H1 (cell line): Measurements from ENCODE around the gene NFASC. TPM values are rescaled to one million over a fixed set of nuclear protein-coding genes. Genes with fewer than 3 reads are reported as not detected.

Experiments used
- ASH2L ChIP-seq: fragments of 200-600, 300-600 bp; sonication (generic); IDR thresholded peaks from one replicate; pipeline ENCODE4 v1.7.1; 2017; ENCODE audit warnings: low read length
- ATF3 ChIP-seq: IDR thresholded peaks from 2 replicates; pipeline ENCODE4 v1.6.1; 2011; ENCODE audit warnings: low read depth, mild to moderate bottlenecking, low read length; ENCODE audit not compliant: insufficient read depth
- BACH1 ChIP-seq: IDR thresholded peaks from 2 replicates; pipeline ENCODE4 v1.6.1; 2012; ENCODE audit warnings: low read length, improper control_type of control experiment
- CBX8 ChIP-seq: fragments of 300-800, 300-1000 bp; sonication (generic); IDR thresholded peaks from 2 replicates; pipeline ENCODE4 v1.7.1; 2016; ENCODE audit warnings: low read depth, low read length, borderline replicate concordance
- CHD1 ChIP-seq: IDR thresholded peaks from 2 replicates; pipeline ENCODE4 v1.6.1; 2012; ENCODE audit warnings: low read depth, low read length, improper control_type of control experiment
- GABPA ChIP-seq: IDR thresholded peaks from 2 replicates; pipeline ENCODE4 v1.6.1; 2011; ENCODE audit warnings: mild to moderate bottlenecking, low read length, moderate library complexity, borderline replicate concordance; ENCODE audit not compliant: insufficient read depth
- JUN ChIP-seq: IDR thresholded peaks from 2 replicates; pipeline ENCODE4 v1.6.1; 2011; ENCODE audit warnings: low read depth, mild to moderate bottlenecking, improper control_type of control experiment, low read length
- KDM1A ChIP-seq: fragments of 200-600, 300-600 bp; sonication (generic); IDR thresholded peaks from 2 replicates; pipeline ENCODE4 v1.7.1; 2016; ENCODE audit warnings: mild to moderate bottlenecking, low read length, borderline replicate concordance
- KDM5A ChIP-seq: fragments of 200-600 bp; IDR thresholded peaks from 2 replicates; pipeline ENCODE4 v1.7.1; 2012; ENCODE audit warnings: mild to moderate bottlenecking, low read length, inconsistent platforms, mixed read lengths
- MAFK ChIP-seq: IDR thresholded peaks from 2 replicates; pipeline ENCODE4 v1.6.1; 2012; ENCODE audit warnings: low read depth, mild to moderate bottlenecking, improper control_type of control experiment, low read length
- NRF1 ChIP-seq: IDR thresholded peaks from 2 replicates; pipeline ENCODE4 v1.6.1; 2011; ENCODE audit warnings: mild to moderate bottlenecking, low read depth, low read length, improper control_type of control experiment
- PHF8 ChIP-seq: fragments of 200-600 bp; sonication (generic); conservative IDR thresholded peaks from 2 replicates; pipeline ENCODE4 v1.7.1; 2012; ENCODE audit warnings: low read depth, mild to moderate bottlenecking, inconsistent platforms, low read length, moderate library complexity
- USF2 ChIP-seq: IDR thresholded peaks from 2 replicates; pipeline ENCODE4 v1.6.1; 2011; ENCODE audit warnings: low read length, improper control_type of control experiment
- polyA plus RNA-seq, 7 experiments: library from polyadenylated mRNA; depleted of rRNA in 3 of 7; stranded (reverse) in 5 of 7; unstranded in 2 of 7; fragments of >200 nt in 5 of 7; fragments of 200-250 nt in 2 of 7; gene quantifications; 1 replicate in 5 of 7; 2 replicates in 1 of 7; 4 replicates in 1 of 7; pipeline versions ENCODE4 v1.2.1 to v1.2.3, GENCODE V29; 2011 to 2013; ENCODE audit warnings: missing spikeins in 2 of 7, mixed read lengths in 2 of 7
- total RNA-seq: library from RNA; stranded (reverse); fragmentation: NEBNext Ultra II Directional; extraction: Animal tissue kit (Norgen Biotek cat#: 25700); gene quantifications from 2 replicates; pipeline ENCODE4 v1.2.1, GENCODE V29; 2021
- TF ChIP-seq, protein P1 (sequence below): IDR thresholded peaks from 2 replicates; pipeline ENCODE4 v1.6.1; 2012; ENCODE audit warnings: inconsistent platforms

NFASC gene
- total and polyA plus RNA-seq, 2 of the 8 experiments (the other 6 are each of a cell fraction or from before 2014, with no cell fraction given) = 5.0 to 15.2 TPM

- TF ChIP-seq PHF8 (no peak), USF2 (no peak), BACH1 (peak; percentile 29; the same call in 1 of the 2 replicates), NRF1 (no peak), CBX8 (no peak), KDM1A (0 out of 2 replicates have a peak, but pooled peaks have one; percentile 11), ASH2L (no peak), ATF3 (0 out of 2 replicates have a peak, but pooled peaks have one; percentile 42), MAFK (no peak), GABPA (no peak; the same call in 1 of the 2 replicates), CHD1 (no peak), KDM5A (no peak), JUN (no peak)
- TF ChIP-seq, protein P1, sequence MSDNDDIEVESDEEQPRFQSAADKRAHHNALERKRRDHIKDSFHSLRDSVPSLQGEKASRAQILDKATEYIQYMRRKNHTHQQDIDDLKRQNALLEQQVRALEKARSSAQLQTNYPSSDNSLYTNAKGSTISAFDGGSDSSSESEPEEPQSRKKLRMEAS = peak; percentile 65
- TF ChIP-seq, all 59 proteins: peak for 10
Measured at GRCh38 chr1:204941421-204942338, 71.0 kb downstream of the NFASC start (continued).
